Panc1 (cell line): ENCODE measurements around the gene EBP.

Source experiments
- CTCF ChIP-seq: fragments of 450-650 bp; IDR thresholded peaks from 2 replicates; pipeline ENCODE4 v1.5.1; 2017; ENCODE audit warnings: mild to moderate bottlenecking
- TCF7L2 ChIP-seq: IDR thresholded peaks from 2 replicates; pipeline ENCODE4 v1.6.1; 2011; ENCODE audit warnings: mild to moderate bottlenecking, low read depth, low read length, inconsistent platforms

DNA sequence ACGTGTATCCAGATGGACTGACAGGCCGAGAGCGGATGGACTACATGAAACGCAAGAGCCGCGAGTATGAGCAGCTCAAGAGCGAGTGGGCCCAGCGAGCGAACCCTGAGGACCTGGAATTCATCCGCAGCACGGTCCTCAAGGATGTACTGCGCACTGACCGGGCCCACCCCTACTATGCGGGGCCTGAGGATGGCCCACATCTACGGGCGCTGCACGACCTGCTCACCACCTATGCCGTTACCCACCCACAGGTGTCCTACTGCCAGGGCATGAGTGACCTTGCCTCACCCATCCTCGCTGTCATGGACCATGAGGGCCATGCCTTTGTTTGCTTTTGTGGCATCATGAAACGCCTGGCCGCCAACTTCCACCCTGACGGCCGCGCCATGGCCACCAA, 38.0 kb downstream of the EBP start:
- TF ChIP-seq CTCF (no peak), TCF7L2 (no peak)
